ENCODE measurements around the gene ZNF592. TPM values are rescaled to one million over a fixed set of nuclear protein-coding genes. Genes with fewer than 3 reads are reported as not detected.

Gene ZNF592
- total and polyA plus RNA-seq, 9 of the 15 experiments (the other 6 are each of a cell fraction or from before 2014, with no cell fraction given): 0.88 to 23.8 (median 7.4) TPM

DNA sequence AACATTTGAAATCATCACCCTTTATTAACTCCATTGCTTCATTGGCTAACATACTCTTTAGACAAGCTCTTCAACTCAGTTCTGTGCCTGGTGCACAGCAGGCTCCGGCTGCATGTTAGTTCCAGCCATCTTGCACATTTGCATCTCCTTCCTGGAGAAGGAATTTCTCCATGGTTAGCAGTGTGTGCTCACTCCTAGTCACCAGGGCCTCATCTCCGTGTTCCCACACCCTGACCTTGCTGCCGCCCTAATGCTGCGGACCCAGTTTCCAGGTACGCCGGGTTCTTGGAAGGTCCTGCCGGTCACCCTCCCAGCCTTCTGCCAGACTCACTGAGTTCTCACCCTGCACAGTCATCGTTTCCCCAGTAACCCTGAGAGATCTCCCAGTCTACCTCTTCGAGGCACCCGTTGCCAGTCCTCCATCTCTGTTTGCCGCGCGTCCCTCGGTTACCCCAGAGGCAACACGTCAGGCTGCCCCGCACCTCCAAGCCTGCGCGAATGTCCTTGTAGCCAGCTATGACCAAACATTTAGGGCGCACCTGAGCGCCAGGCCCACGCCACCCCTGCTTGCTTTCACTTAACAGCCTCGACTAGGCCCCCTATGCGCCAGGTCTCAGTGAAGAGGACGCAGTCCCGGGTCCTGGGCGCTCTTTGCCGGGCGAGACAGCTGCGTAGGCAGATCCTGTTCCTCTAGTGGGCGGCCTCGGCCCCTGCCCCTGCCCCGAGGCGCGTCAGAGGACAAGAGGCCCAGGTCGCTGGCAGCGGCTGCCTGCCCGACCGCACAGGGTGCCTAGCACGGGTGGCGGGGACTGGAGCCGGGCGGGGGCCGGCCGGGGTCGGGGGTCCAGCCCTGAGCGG lies 747 bp upstream of the ZNF592 start (continued):
- TF ChIP-seq, protein P1, sequence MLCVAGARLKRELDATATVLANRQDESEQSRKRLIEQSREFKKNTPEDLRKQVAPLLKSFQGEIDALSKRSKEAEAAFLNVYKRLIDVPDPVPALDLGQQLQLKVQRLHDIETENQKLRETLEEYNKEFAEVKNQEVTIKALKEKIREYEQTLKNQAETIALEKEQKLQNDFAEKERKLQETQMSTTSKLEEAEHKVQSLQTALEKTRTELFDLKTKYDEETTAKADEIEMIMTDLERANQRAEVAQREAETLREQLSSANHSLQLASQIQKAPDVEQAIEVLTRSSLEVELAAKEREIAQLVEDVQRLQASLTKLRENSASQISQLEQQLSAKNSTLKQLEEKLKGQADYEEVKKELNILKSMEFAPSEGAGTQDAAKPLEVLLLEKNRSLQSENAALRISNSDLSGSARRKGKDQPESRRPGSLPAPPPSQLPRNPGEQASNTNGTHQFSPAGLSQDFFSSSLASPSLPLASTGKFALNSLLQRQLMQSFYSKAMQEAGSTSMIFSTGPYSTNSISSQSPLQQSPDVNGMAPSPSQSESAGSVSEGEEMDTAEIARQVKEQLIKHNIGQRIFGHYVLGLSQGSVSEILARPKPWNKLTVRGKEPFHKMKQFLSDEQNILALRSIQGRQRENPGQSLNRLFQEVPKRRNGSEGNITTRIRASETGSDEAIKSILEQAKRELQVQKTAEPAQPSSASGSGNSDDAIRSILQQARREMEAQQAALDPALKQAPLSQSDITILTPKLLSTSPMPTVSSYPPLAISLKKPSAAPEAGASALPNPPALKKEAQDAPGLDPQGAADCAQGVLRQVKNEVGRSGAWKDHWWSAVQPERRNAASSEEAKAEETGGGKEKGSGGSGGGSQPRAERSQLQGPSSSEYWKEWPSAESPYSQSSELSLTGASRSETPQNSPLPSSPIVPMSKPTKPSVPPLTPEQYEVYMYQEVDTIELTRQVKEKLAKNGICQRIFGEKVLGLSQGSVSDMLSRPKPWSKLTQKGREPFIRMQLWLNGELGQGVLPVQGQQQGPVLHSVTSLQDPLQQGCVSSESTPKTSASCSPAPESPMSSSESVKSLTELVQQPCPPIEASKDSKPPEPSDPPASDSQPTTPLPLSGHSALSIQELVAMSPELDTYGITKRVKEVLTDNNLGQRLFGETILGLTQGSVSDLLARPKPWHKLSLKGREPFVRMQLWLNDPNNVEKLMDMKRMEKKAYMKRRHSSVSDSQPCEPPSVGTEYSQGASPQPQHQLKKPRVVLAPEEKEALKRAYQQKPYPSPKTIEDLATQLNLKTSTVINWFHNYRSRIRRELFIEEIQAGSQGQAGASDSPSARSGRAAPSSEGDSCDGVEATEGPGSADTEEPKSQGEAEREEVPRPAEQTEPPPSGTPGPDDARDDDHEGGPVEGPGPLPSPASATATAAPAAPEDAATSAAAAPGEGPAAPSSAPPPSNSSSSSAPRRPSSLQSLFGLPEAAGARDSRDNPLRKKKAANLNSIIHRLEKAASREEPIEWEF (CRISPR knock-in tag; IDR thresholded peaks at IDR 0.05): no peak
- TF ChIP-seq, protein P2, sequence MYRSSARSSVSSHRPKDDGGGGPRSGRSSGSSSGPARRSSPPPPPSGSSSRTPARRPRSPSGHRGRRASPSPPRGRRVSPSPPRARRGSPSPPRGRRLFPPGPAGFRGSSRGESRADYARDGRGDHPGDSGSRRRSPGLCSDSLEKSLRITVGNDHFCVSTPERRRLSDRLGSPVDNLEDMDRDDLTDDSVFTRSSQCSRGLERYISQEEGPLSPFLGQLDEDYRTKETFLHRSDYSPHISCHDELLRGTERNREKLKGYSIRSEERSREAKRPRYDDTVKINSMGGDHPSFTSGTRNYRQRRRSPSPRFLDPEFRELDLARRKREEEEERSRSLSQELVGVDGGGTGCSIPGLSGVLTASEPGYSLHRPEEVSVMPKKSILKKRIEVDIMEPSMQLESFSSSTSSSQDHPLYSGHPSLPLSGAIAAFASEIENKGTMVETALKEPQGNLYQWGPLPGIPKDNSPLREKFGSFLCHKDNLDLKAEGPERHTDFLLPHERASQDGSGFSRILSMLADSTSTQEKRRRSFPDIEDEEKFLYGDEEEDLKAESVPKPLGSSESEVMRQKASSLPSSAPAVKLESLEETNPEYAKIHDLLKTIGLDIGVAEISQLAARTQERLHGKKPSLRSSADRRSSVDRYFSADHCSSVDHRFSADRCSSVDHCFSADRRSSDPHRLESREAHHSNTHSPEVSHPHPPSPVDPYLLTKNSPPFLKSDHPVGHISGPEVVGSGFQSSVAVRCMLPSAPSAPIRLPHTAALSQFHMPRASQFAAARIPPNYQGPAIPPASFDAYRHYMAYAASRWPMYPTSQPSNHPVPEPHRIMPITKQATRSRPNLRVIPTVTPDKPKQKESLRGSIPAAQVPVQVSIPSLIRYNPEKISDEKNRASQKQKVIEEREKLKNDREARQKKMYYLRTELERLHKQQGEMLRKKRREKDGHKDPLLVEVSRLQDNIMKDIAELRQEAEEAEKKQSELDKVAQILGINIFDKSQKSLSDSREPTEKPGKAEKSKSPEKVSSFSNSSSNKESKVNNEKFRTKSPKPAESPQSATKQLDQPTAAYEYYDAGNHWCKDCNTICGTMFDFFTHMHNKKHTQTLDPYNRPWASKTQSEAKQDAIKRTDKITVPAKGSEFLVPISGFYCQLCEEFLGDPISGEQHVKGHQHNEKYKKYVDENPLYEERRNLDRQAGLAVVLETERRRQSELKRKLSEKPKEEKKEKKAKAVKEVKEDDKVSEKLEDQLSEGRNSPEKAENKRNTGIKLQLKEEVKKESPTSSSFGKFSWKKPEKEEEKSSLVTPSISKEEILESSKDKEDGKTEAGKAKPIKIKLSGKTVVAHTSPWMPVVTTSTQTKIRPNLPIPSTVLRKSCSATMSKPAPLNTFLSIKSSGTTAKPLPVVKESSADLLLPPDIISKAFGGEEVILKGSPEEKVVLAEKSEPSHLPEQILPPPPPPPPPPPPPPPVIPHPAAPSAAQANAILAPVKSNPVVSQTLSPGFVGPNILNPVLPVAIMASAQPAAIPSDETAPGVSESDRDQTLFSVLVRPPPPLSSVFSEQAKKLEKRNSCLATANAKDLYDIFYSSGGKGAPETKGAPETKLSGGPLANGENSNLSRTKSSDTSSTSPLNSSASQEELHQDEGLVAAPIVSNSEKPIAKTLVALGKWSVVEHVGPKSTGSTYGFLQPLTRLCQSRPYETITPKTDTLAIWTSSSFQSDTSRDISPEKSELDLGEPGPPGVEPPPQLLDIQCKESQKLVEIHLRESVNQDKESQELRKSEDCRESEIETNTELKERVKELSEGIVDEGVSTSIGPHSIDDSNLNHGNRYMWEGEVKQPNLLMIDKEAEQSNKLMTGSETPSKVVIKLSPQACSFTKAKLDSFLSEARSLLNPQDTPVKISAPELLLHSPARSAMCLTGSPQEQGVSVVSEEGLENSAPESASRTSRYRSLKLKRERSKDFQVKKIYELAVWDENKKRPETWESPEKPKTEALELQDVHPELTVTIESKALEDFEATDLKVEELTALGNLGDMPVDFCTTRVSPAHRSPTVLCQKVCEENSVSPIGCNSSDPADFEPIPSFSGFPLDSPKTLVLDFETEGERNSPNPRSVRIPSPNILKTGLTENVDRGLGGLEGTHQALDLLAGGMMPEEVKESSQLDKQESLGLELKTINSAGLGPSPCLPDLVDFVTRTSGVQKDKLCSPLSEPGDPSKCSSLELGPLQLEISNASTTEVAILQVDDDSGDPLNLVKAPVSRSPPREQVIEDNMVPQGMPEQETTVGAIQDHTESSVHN (IDR thresholded peaks at IDR 0.05; ENCODE audit: borderline replicate concordance in 1 of 2, low read depth in 1 of 2): no peak
- TF ChIP-seq NELFE (IDR thresholded peaks at IDR 0.05; ENCODE audit: insufficient read depth, insufficient read length) (no peak), HDAC1 (IDR thresholded peaks at IDR 0.05) (no peak; a peak in 1 of 4 replicates), LARP7 (IDR thresholded peaks at IDR 0.05) (no peak), SNIP1 (IDR thresholded peaks at IDR 0.05; ENCODE audit: low read depth) (no peak), MCM2 (IDR thresholded peaks at IDR 0.05; ENCODE audit: low read depth) (no peak)
- TF ChIP-seq, protein P3, sequence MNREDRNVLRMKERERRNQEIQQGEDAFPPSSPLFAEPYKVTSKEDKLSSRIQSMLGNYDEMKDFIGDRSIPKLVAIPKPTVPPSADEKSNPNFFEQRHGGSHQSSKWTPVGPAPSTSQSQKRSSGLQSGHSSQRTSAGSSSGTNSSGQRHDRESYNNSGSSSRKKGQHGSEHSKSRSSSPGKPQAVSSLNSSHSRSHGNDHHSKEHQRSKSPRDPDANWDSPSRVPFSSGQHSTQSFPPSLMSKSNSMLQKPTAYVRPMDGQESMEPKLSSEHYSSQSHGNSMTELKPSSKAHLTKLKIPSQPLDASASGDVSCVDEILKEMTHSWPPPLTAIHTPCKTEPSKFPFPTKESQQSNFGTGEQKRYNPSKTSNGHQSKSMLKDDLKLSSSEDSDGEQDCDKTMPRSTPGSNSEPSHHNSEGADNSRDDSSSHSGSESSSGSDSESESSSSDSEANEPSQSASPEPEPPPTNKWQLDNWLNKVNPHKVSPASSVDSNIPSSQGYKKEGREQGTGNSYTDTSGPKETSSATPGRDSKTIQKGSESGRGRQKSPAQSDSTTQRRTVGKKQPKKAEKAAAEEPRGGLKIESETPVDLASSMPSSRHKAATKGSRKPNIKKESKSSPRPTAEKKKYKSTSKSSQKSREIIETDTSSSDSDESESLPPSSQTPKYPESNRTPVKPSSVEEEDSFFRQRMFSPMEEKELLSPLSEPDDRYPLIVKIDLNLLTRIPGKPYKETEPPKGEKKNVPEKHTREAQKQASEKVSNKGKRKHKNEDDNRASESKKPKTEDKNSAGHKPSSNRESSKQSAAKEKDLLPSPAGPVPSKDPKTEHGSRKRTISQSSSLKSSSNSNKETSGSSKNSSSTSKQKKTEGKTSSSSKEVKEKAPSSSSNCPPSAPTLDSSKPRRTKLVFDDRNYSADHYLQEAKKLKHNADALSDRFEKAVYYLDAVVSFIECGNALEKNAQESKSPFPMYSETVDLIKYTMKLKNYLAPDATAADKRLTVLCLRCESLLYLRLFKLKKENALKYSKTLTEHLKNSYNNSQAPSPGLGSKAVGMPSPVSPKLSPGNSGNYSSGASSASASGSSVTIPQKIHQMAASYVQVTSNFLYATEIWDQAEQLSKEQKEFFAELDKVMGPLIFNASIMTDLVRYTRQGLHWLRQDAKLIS (CRISPR knock-in tag; IDR thresholded peaks at IDR 0.05): no peak; the same call in 1 of the 2 replicates

Data from K562 (cell line).